ENCODE measurements around the gene FAM131A.

Gene FAM131A

DNA sequence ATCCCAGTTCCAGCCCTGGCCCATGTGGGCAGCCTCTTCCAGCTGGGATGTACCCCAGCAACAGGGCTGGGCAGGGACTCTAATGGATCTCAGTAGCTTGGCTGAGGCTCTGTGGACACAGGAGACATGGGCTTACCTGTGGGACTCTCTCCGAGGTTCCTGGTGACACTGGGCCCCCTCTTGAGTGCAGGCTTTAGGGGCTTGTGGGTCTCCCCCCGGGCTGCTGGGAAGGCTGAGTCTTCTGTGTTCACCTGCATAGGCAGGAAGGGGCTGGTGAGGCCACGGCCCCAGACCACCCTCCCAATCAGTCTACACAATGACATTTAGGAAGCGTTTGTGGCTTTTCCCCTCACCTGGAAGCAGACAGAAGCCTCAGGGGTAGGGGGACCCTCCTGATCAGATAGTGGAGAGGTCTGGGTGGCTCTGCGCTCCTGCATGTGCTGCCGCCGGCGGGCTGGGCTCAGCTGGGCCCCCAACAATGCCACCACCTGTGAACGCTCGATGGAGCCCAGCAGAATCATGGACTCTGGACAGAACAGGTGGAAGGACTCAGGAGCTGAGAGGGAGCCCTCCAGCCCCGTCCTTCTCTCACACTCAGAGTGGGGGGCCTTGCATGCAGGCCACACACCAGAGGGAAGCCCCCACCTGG lies 15.6 kb downstream of the FAM131A start:
- no peak for DNase-seq
- TF ChIP-seq POLR2A (IDR thresholded peaks at IDR 0.05; ENCODE audit: low read length) (no peak), GATA1 (IDR thresholded peaks at IDR 0.05; ENCODE audit: low read depth, low read length) (no peak)

DNA sequence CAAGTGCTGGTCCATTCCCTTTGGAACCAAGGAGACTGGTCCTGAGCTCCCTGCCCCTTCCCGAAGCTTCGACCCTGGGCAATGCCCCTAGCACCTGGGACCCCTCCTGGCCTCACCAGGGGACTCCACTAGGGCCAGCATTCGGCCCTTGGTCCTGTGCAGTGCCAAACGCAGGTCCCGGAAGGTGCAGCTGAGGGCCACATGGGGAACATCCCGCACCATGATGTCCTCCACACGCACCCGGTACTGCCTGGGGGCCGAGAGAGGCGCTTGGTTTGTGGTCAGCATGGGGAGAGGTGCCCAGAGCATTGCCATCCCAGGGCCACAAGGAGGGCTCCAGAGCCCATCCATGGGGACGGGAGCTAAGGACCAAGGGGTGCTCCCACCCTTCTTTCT lies 16.1 kb downstream of the FAM131A start:
- no peak for DNase-seq
- TF ChIP-seq POLR2A (IDR thresholded peaks at IDR 0.05; ENCODE audit: low read length) (no peak), GATA1 (IDR thresholded peaks at IDR 0.05; ENCODE audit: low read depth, low read length) (no peak)

DNA sequence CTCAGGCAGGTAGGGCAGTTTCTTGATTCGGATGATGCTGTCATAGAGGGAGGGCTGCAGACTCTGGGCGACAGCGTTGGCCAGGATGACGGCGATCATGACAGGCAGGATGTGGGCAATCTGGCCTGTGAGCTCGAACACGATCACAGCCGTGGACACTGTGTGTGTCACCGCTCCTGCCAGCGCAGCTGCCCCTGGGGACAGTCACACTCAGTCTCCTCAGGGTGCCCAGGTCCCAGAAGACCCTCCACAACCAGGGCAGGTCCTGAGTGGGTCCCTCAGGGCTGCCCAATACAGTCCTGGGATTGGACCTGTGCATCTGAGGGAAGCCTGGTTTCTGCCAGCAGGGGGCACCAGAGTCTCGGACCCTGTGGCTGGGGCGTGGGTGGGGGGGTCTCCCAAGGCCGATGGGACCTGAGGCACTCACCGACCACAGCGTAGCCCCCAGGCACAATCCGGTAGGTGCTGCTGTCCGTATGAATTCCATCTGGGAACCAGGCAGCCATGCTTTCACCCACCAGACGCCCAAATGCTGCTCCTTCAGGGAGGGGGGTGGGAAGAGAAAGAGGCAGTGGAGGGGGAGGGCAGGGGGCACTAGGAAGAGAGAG lies 16.8 kb downstream of the FAM131A start:
- TF ChIP-seq POLR2A (IDR thresholded peaks at IDR 0.05; ENCODE audit: low read length) (no peak), GATA1 (IDR thresholded peaks at IDR 0.05; ENCODE audit: low read depth, low read length) (no peak)
- DNase-seq, result peak; percentile 51 to 73

DNA sequence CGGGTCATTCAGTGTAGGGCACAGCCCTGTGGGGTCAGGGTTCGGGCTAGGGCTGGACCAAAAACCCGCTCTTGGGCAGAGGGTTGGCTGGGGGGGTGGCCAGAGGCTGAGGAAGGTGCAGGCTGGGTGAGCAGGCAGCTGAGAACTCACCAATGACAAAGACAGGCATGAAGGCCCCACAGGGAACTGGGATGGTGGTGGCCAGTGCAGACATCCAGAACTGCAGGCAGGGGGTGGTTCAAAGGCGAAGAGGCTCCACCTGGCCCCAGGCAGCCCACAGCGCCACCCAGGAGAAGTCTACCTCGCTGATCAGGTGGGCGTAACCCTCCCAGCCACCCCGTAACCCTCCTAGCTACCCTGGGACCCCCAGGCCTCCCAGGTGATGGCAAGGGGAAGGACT lies 17.4 kb downstream of the FAM131A start:
- DNase-seq, result no peak
- TF ChIP-seq POLR2A (IDR thresholded peaks at IDR 0.05; ENCODE audit: low read length) (no peak), GATA1 (IDR thresholded peaks at IDR 0.05; ENCODE audit: low read depth, low read length) (no peak)

DNA sequence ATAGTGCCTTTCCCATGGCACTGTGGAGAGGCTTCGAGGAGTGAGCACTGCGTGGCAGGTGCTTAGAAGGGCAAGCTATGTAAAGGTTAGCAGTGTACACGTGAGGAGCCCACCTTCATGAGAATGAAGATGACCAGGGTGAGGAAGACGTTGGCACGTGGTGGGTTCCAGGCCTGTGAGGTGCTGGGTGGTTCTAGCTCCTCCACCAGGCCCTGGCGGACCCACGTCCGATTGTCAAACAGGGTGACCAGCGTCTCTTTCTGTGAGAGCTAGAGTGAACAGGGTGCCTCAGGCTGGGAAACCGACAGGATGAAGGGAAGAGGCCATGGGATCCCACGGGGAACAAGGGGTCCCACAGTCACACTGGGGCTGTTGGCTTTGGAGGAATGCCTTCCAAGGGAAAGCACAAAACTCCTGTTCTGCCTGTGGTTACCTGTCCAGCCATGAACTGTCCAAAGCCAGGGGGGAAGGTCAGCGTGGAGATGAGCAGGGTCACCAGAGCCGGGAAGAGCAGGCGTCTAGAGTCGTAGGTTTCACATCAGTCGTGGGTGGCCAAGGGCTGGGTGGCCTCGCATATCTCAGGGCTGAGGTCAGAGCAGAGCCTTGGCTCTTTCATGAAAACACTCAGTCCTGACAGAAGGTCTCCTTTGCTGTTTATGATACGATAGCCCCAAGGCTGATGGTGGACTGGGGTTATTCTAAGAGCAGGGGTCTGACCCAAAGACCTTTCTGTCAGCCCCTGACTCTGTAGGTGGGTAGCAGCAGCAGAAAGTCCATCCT lies 18.1 kb downstream of the FAM131A start:
- TF ChIP-seq GATA1 (IDR thresholded peaks at IDR 0.05; ENCODE audit: low read depth, low read length), result no peak
- TF ChIP-seq POLR2A (IDR thresholded peaks at IDR 0.05; ENCODE audit: low read length), result no peak
- no peak for DNase-seq

DNA sequence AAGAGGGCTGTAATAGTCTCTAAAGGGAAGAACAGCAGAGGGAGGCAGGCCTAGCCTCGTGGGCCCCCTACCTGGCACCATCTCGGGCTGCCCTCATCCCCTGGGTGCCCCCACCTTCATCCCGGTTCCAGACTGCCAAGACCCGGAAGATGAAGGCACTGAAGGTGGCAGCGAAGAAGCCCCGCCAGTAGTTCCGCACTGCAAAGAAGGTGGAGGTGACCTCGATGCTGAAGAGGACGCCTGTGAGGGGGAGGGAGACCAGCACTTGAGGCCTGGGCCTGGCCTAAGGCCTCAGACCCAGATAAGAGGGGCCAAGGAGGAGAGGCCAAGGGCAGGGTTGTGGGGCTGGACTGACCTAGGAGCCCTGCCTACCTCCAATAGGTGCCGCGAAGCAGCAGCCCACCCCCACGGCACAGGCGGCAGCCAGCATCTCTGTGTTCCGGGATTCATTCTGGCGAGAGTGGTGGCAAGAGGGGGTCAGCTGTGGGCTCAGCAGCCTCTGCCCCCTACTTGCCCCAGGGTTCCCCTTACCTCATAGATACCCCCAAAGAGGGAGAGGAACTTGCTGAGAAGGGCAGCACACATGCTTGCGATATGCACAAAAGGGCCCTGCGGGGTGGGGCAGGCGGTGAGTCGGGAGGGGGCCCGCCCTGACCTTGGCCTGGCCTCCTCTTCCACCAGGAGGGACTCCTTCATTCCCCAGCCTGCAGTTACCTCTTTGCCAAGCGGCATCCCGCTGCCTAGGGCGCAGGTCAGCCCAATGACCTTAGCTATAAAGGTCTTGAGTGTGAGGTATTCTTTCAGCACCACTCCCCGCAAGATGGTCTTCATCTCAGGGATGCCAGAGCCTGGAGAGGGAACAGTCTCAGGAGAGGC lies 20.1 kb downstream of the FAM131A start:
- DNase-seq, result no peak
- no peak for TF ChIP-seq POLR2A (IDR thresholded peaks at IDR 0.05; ENCODE audit: low read length)
- TF ChIP-seq GATA1 (IDR thresholded peaks at IDR 0.05; ENCODE audit: low read depth, low read length), result no peak

DNA sequence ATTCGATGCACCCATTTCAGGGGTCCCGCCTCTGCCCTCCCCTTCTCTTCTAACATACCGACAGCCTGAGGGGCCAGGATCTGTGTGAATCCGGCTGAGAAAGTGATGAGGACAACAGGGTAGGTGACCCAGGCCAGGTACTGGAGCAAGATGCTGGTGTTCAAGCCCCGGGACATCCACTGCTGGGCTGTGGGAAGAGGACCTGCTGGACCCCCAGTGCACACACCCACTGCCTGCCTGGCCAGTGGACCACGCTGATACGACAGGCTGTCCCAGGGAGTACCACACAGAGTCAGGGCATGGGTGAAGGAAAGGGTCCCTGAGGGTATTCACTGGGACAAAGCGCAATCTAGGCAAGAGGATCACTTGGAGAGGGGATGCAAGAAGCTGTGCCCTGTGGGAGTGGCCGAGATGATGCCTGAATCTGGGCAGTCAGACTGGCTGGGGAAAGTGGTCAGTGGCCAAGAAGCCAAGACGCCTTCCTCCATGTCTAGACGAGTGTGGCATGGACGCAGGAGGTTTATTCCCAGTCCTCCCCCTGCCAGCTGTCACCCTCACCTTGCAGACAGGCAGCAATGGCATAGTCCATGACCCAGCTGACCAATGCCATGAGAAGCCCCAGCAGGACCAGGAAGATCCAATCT lies 20.8 kb downstream of the FAM131A start:
- DNase-seq, result no peak

DNA sequence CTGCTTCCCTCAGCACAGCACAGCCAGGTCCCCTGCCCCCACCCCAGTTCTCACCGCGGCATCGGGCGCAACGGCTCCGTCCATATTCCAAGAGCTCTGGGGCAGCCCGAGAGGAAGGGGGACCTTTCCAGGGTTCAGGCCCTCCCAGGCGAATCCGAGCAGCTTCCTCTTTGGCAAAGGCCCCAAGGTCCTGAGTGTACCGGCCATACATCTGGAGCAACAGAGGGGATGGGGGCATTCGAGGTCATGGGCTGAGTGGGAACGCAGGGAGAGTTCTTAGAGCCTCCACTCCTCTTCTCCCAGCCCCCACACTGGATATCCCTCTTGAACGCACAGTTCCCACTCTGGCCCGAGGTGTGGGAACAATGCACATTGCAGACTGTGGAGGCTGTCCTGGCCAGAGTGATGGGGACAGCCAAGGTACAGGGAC lies 21.5 kb downstream of the FAM131A start:
- no peak for DNase-seq

More for the DNA sequence above, 20.8 kb downstream of the FAM131A start:
- TF ChIP-seq POLR2A (IDR thresholded peaks at IDR 0.05; ENCODE audit: low read length) (no peak), GATA1 (IDR thresholded peaks at IDR 0.05; ENCODE audit: low read depth, low read length) (no peak)

DNA sequence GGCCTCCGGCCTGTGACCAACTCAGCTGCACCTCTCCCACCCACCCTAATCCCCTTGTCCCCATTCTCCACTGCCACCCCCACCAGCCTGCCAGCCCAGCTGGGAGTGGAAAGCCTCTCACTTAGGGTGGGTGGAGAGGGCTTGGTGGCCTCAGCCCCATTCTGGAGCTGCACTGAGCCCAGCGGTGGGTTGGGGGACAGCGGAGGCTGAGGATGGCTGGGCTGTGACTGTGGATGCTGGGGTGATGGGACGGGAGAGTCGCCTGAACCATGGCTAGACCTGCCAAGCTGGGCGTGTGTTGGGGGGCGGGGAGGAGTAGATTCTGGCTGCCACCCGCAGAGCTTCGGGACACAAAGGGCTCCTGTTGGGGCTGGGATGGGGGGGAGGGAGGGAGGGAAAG lies 22.2 kb downstream of the FAM131A start:
- DNase-seq, result no peak
- no peak for TF ChIP-seq GATA1 (IDR thresholded peaks at IDR 0.05; ENCODE audit: low read depth, low read length)
- no peak for TF ChIP-seq POLR2A (IDR thresholded peaks at IDR 0.05; ENCODE audit: low read length)

More for the DNA sequence above, 21.5 kb downstream of the FAM131A start:
- TF ChIP-seq POLR2A (IDR thresholded peaks at IDR 0.05; ENCODE audit: low read length) (no peak), GATA1 (IDR thresholded peaks at IDR 0.05; ENCODE audit: low read depth, low read length) (no peak)

DNA sequence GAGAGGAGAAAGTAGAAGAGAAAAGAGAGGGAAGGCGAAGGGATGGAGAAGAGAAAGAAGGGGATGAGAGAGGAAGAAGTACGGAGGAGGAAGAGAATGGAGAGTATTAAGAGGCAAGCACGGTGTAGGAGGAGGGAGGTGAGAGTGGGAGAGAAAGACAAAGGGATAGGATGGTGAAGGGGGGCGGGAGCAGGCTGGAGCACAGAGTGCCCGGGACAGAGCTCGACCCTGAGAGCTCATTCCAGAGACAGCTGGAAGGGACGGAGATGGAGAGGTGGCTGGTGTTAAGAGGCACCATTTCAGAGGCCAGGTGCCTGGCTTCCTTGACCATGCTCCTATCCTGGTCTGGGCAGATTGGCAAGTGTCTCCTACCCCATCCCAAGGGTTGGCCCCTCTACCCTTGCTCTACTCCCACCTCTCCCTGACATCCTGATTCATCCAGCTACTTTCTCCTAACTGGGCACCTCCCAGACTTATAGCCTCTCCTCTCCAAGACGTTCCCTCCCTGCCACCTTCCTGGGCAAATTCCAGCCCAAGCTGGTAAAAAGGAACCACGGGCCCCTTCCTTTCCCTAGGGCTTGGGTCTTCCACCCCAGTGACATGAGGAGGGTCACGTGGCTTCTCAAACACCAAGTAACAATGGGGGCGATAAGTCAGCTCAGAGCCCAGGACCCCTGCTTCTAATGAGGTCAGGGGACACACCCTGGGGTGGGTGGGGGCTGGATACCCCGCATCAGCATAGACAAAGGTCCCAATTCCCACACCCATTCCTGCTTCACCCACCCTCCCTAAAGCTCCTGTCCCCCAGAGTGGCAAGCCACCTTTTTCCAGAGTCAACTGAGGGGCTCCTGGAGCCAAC lies 22.9 kb downstream of the FAM131A start:
- DNase-seq, result no peak
- no peak for TF ChIP-seq POLR2A (IDR thresholded peaks at IDR 0.05; ENCODE audit: low read length)
- TF ChIP-seq GATA1 (IDR thresholded peaks at IDR 0.05; ENCODE audit: low read depth, low read length), result no peak

DNA sequence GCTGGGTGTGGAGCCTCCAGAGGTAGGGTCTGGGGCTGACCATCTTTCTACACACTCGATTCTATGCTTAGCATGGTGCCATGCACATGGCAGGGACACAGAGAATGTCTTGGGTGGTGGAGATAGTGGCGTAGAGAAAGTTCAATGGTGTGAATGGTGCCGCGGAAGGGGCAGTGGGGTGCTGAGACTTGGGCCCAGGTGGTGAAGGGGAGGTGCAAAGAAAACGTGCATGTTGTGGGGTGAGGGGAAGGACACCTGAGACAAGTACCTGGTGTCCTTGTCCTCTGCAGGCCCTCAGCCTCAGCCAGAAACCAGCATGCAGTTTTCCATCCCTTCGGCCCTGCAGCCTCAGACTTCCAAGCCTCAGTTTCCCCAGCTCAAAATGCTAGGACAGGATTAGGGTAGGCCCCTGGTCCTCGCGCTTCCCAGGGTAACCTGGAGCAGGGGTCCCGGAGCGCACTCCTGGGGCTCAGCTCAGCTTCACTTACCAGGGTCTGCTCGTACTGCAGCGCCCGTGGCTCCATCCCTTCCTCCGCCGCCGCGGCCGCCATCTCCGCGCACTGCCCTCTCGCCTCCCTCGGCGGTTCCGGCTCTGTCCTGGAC lies 23.6 kb downstream of the FAM131A start:
- DNase-seq, result no peak
- TF ChIP-seq POLR2A (IDR thresholded peaks at IDR 0.05; ENCODE audit: low read length) (peak; percentile 37), GATA1 (IDR thresholded peaks at IDR 0.05; ENCODE audit: low read depth, low read length) (no peak)

DNA sequence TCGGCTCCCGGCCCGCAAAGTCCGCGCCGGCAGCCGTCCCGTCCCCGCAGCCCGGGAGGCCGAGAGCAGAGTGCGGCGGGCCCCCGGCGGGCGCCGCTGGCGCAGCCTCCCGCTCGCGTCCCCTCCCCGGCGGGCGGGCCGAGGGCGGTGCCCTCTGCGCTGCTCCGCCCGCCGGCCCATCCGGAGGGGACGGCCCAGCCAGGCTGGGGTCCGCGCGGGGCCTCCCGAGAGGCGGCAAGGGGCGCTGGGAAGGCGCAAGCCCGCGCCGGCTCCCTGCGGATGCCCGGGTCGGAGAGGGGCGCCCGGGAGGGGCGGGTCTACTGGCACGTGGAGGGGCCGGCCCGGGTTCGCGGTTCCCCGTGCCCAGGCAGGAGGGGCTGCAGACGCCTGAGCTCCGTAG lies 24.1 kb downstream of the FAM131A start, which contains the start of the genes CLCN2 and POLR2H:
Gene CLCN2 (minus strand): TSS at position 74 of the 400 bp plus-strand sequence. CDS start 126 bp downstream, outside the sequence.
Gene POLR2H (plus strand): TSS at position 179 of the 400 bp plus-strand sequence. CDS start 1,783 bp downstream, outside the sequence.
- DNase-seq, result peak; percentile 58 to 77
- TF ChIP-seq POLR2A (IDR thresholded peaks at IDR 0.05; ENCODE audit: low read length), result peak; percentile 37
- TF ChIP-seq GATA1 (IDR thresholded peaks at IDR 0.05; ENCODE audit: low read depth, low read length), result no peak

Measured in erythroblast (primary cell).